Endothelial cell of umbilical vein (primary cell): ENCODE data around the gene SULT2B1. TPM values are rescaled to one million over a fixed set of nuclear protein-coding genes. Genes with fewer than 3 reads are reported as not detected.

Experiments
- BruUV-seq: library from RNA; stranded (reverse); fragments of 400-500 nt; replicated peaks from 2 replicates; lab custom pipeline; 2021; lab: Mats Ljungman, UMichigan
- CTCF ChIA-PET: fragments of 300-600, 350-600 bp; sonication (Branson Sonifier 250); formaldehyde crosslinking; loops from one replicate; lab custom pipeline; 2021; ENCODE audit warnings: antibody characterized with exemption, inconsistent platforms; lab: Charles Lee
- POLR2A ChIA-PET: fragments of 300-600, 350-600 bp; sonication (Branson Sonifier 250); formaldehyde crosslinking; loops from one replicate; lab custom pipeline; 2021; ENCODE audit warnings: antibody characterized with exemption, inconsistent platforms; lab: Charles Lee
- DNase-seq: peaks from one replicate; pipeline ENCODE4 v3.0.0-alpha.2; 2011; ENCODE audit warnings: low read depth, low spot score
- FAIRE-seq: peaks from 2 replicates; lab custom pipeline; 2011; peaks lifted over from hg19 to GRCh38; lab: Jason Lieb, UNC
- H2AFZ ChIP-seq: 2 replicates; pipeline ENCODE4 v1.6.0; 2012; ENCODE audit warnings: low read depth, low read length, control low read depth, inconsistent platforms
- H3K27ac ChIP-seq: 2 replicates; pipeline ENCODE4 v1.5.1; 2011; ENCODE audit warnings: low read depth, mild to moderate bottlenecking, control low read depth, low read length, moderate library complexity; ENCODE audit not compliant: insufficient read depth
- H3K27me3 ChIP-seq, 2 experiments: 2 replicates each; pipeline versions ENCODE4 v1.6.0 to v1.6.1; 2011; ENCODE audit warnings: low read length in 2 of 2, mixed read lengths in 1 of 2; ENCODE audit not compliant: control insufficient read depth in 2 of 2, insufficient read depth in 2 of 2
- H3K36me3 ChIP-seq, 2 experiments: 2 replicates in 1 of 2; 3 replicates in 1 of 2; pipeline ENCODE4 v1.5.1; 2011; ENCODE audit warnings: low read length in 2 of 2, mild to moderate bottlenecking in 1 of 2, moderate library complexity in 1 of 2; ENCODE audit not compliant: control insufficient read depth in 2 of 2, insufficient read depth in 2 of 2; ENCODE audit errors: extremely low read depth in 1 of 2
- H3K4me1 ChIP-seq: 3 replicates; pipeline ENCODE4 v1.5.1; 2011; ENCODE audit warnings: mild to moderate bottlenecking, low read length; ENCODE audit not compliant: control insufficient read depth, insufficient read depth; ENCODE audit errors: extremely low read depth
- H3K4me2 ChIP-seq: 2 replicates; pipeline ENCODE4 v1.6.1; 2011; ENCODE audit warnings: low read length, control low read depth, mixed read lengths; ENCODE audit not compliant: insufficient read depth
- H3K4me3 ChIP-seq, 3 experiments: fragments of 200-600 bp in 1 of 3; sonication (generic), shearing (Covaris generic) in 1 of 3; replicated peaks in 1 of 3; 2 replicates each; pipeline ENCODE4 v1.5.1; 2011 to 2016; ENCODE audit warnings: control low read depth in 3 of 3, low read length in 3 of 3, mild to moderate bottlenecking in 2 of 3, inconsistent platforms in 1 of 3, low read depth in 1 of 3, moderate library complexity in 1 of 3; ENCODE audit not compliant: insufficient read depth in 1 of 3
- H3K79me2 ChIP-seq: 2 replicates; pipeline ENCODE4 v1.6.0; 2012; ENCODE audit warnings: low read length, inconsistent platforms; ENCODE audit not compliant: control insufficient read depth, insufficient read depth
- H3K9ac ChIP-seq: replicated peaks from 2 replicates; pipeline ENCODE3; 2011; ENCODE audit warnings: low read length, control low read depth; ENCODE audit not compliant: insufficient read depth; ENCODE audit errors: extremely low read depth
- H3K9me1 ChIP-seq: replicated peaks from 3 replicates; pipeline ENCODE4 v1.6.0; 2011; ENCODE audit warnings: mild to moderate bottlenecking, low read length; ENCODE audit not compliant: control insufficient read depth, insufficient read depth; ENCODE audit errors: extremely low read depth
- H3K9me3 ChIP-seq: replicated peaks from 2 replicates; pipeline ENCODE4 v1.5.1; 2012; ENCODE audit warnings: low read length, inconsistent platforms; ENCODE audit not compliant: control insufficient read depth, insufficient read depth
- H4K20me1 ChIP-seq: replicated peaks from 2 replicates; pipeline ENCODE3; 2011; ENCODE audit warnings: mild to moderate bottlenecking, low read length; ENCODE audit not compliant: control insufficient read depth, insufficient read depth; ENCODE audit errors: extremely low read depth
- CTCF ChIP-seq, 2 donors: IDR thresholded peaks; 1 replicate in 1 of 2; 2 replicates in 1 of 2; pipeline ENCODE4 v1.5.1; 2011; ENCODE audit warnings: low read length in 2 of 2, mild to moderate bottlenecking in 2 of 2, moderate library complexity in 2 of 2, control low read depth in 1 of 2, inconsistent platforms in 1 of 2, low read depth in 1 of 2; ENCODE audit not compliant: insufficient read depth in 1 of 2; ENCODE audit errors: extremely low read depth in 1 of 2
- EZH2 ChIP-seq: IDR thresholded peaks from 2 replicates; pipeline ENCODE4 v1.6.1; 2012; ENCODE audit warnings: borderline replicate concordance, low read depth, mild to moderate bottlenecking, moderate library complexity, low read length, inconsistent platforms; ENCODE audit not compliant: severe bottlenecking
- FOS ChIP-seq: IDR thresholded peaks from 2 replicates; pipeline ENCODE4 v1.6.1; 2011; ENCODE audit warnings: mild to moderate bottlenecking, low read length, moderate library complexity, borderline replicate concordance; ENCODE audit not compliant: insufficient read depth
- GATA2 ChIP-seq: IDR thresholded peaks from 2 replicates; pipeline ENCODE4 v1.7.0; 2011; ENCODE audit warnings: low read depth, mild to moderate bottlenecking, moderate library complexity, mixed read lengths, low read length; ENCODE audit not compliant: insufficient read length, insufficient read depth
- JUN ChIP-seq: IDR thresholded peaks from 2 replicates; pipeline ENCODE4 v1.6.1; 2011; ENCODE audit warnings: borderline replicate concordance, low read depth; ENCODE audit not compliant: insufficient read length, insufficient read depth
- MAX ChIP-seq: IDR thresholded peaks from 2 replicates; pipeline ENCODE4 v1.6.1; 2011; ENCODE audit not compliant: insufficient read depth, insufficient read length
- MYC ChIP-seq: IDR thresholded peaks from one replicate; pipeline ENCODE4 v1.6.1; 2011; ENCODE audit warnings: mild to moderate bottlenecking, low read depth, low read length
- POLR2A ChIP-seq: IDR thresholded peaks from 2 replicates; pipeline ENCODE4 v1.6.1; 2012; ENCODE audit warnings: low read depth, mild to moderate bottlenecking, control low read depth, low read length
- POLR2AphosphoS5 ChIP-seq: IDR thresholded peaks from 2 replicates; pipeline ENCODE4 v1.6.1; 2012; ENCODE audit warnings: low read depth, mild to moderate bottlenecking, control low read depth, low read length, moderate library complexity; ENCODE audit not compliant: insufficient read depth
- dilution Hi-C: fragments of 300-500 bp; cut with MboI; formaldehyde crosslinking; loops from one replicate; pipeline ENCODE4 v1.15.0; 2019; ENCODE audit warnings: low sequenced_read_pairs; ENCODE audit not compliant: extremely low pct_ligation_motif_present
- intact Hi-C: fragments of 100-400 bp; cut with micrococcal nuclease; formaldehyde crosslinking; loops from one replicate; pipeline ENCODE4 v1.10.0; 2022
- polyA plus RNA-seq, 4 experiments: library from polyadenylated mRNA; depleted of rRNA in 3 of 4; stranded (reverse) in 3 of 4; unstranded in 1 of 4; fragments of >200 nt; gene quantifications; 2 replicates each; pipeline versions ENCODE4 v1.2.1 to v1.2.3, GENCODE V29; 2011 to 2012; ENCODE audit warnings: missing spikeins in 1 of 4
- total RNA-seq: library from RNA; stranded (reverse); gene quantifications from 2 replicates; pipeline ENCODE4 v1.2.3, GENCODE V29; 2021

The SULT2B1 gene
- total and polyA plus RNA-seq, 2 donors (not counting 3 experiments of a cell fraction or from before 2014, with no cell fraction given) = not detected

GRCh38 chr19:48524732-48525131 lies 27.2 kb upstream of the SULT2B1 start:
- no TSS peak for BruUV-seq
- Histone ChIP-seq H3K4me2 (no peak overlapping the region), H3K27me3 (peaks cover 0 to 4% of the 10 kb centered on the region in 2 experiments), H4K20me1 (no peaks in the 10 kb centered on the region), H3K9me3 (peaks cover 2% of the 10 kb centered on the region), H3K9me1 (no peaks in the 10 kb centered on the region), H3K4me3 (no peak overlapping the region), H2AFZ (no peak overlapping the region), H3K36me3 (no peaks in the 10 kb centered on the region), H3K4me1 (no peaks in the 10 kb centered on the region), H3K79me2 (no peaks in the 10 kb centered on the region), H3K9ac (no peak overlapping the region), H3K27ac (no peak overlapping the region)
- no peak for DNase-seq
- ChIA-PET POLR2A (no interaction called here), CTCF (interaction anchor here (2.2 kb wide), 1 partner anchor 59 kb away, joined by 7 read pairs; no protein-coding TSS in a partner anchor)
- no peak for FAIRE-seq
- intact Hi-C loops = no loop called here
- TF ChIP-seq POLR2AphosphoS5 = no peak
- TF ChIP-seq CTCF (IDR thresholded peaks at IDR 0.05; ENCODE audit: extremely low read depth in 1 of 2, insufficient read depth in 1 of 2, low read depth in 1 of 2, low read length in 2 of 2) = no peak
- TF ChIP-seq FOS = no peak
- TF ChIP-seq POLR2A = no peak
- no peak for TF ChIP-seq MYC
- TF ChIP-seq EZH2 = no peak
- TF ChIP-seq JUN = no peak
- no peak for TF ChIP-seq MAX
- TF ChIP-seq GATA2 = no peak
- dilution Hi-C loops = no loop called here
